K562 (cell line): Measurements from ENCODE around the gene CXCR6. TPM values are rescaled to one million over a fixed set of nuclear protein-coding genes. Genes with fewer than 3 reads are reported as not detected.
A peak's percentile ranks its signal among the peaks of the same experiment; 100 is the strongest.

Source experiments
- ATF4 ChIP-seq: fragments of 450-650 bp; formaldehyde crosslinking; IDR thresholded peaks from 2 replicates; pipeline ENCODE4 v1.4.0; 2022; ENCODE audit warnings: mild to moderate bottlenecking, moderate library complexity
- BACH1 ChIP-seq: fragments of 200-800 bp; sonication (Bioruptor generic); IDR thresholded peaks from 2 replicates; pipeline ENCODE4 v1.6.1; 2016; ENCODE audit warnings: missing genetic modification characterization, missing compliant biosample characterization
- CLOCK ChIP-seq: fragments of 250-450 bp; sonication (Bioruptor Pico); IDR thresholded peaks from 2 replicates; pipeline ENCODE4 v1.4.0; 2020; ENCODE audit warnings: mild to moderate bottlenecking, moderate library complexity, borderline replicate concordance
- EP300 ChIP-seq: IDR thresholded peaks from 2 replicates; pipeline ENCODE4 v1.6.1; 2012; ENCODE audit warnings: low read length, improper control_type of control experiment
- EWSR1 ChIP-seq: fragments of 450-650 bp; IDR thresholded peaks from 2 replicates; pipeline ENCODE4 v1.6.1; 2018; ENCODE audit warnings: borderline replicate concordance, mild to moderate bottlenecking, low read depth, moderate library complexity; ENCODE audit not compliant: partially characterized antibody
- GTF3C2 ChIP-seq: IDR thresholded peaks from 3 replicates; pipeline ENCODE4 v1.6.1; 2011; ENCODE audit warnings: borderline replicate concordance, mild to moderate bottlenecking, moderate library complexity; ENCODE audit not compliant: insufficient read length; ENCODE audit errors: extremely low read depth
- JUND ChIP-seq, 2 experiments: IDR thresholded peaks; 2 replicates in 1 of 2; 3 replicates in 1 of 2; pipeline ENCODE4 v1.6.1; 2011; ENCODE audit warnings: borderline replicate concordance in 2 of 2, low read depth in 2 of 2, low read length in 2 of 2, improper control_type of control experiment in 1 of 2, missing biosample characterization in 1 of 2, missing genetic modification characterization in 1 of 2, missing genetic modification reagents in 1 of 2
- MXD1 ChIP-seq: fragments of 250-450 bp; sonication (Bioruptor Pico); IDR thresholded peaks from 2 replicates; pipeline ENCODE4 v1.8.0; 2021; ENCODE audit warnings: borderline replicate concordance, mild to moderate bottlenecking, moderate library complexity; ENCODE audit not compliant: poor library complexity, severe bottlenecking
- NCOR1 ChIP-seq: fragments of 450-650 bp; IDR thresholded peaks from 2 replicates; pipeline ENCODE4 v1.6.1; 2016; ENCODE audit warnings: mild to moderate bottlenecking, moderate library complexity
- NFE2L1 ChIP-seq: fragments of 450-650 bp; IDR thresholded peaks from 2 replicates; pipeline ENCODE4 v1.6.1; 2016; ENCODE audit warnings: missing genetic modification characterization, low read depth, mild to moderate bottlenecking, missing compliant biosample characterization, moderate library complexity, borderline replicate concordance
- RBM22 ChIP-seq: fragments of 200-400 bp; formaldehyde crosslinking; IDR thresholded peaks from 2 replicates; pipeline ENCODE4 v1.6.1; 2018; ENCODE audit warnings: low read length, low read depth; ENCODE audit not compliant: poor library complexity, severe bottlenecking
- RNF2 ChIP-seq: sonication (generic); IDR thresholded peaks from 2 replicates; pipeline ENCODE4 v1.6.1; 2016
- SIRT6 ChIP-seq: IDR thresholded peaks from one replicate; pipeline ENCODE4 v1.6.1; 2012; ENCODE audit warnings: low read depth, mild to moderate bottlenecking, control low read depth, inconsistent platforms, low read length, moderate library complexity
- SNIP1 ChIP-seq: fragments of 450-650 bp; IDR thresholded peaks from 2 replicates; pipeline ENCODE4 v1.7.1; 2017; ENCODE audit warnings: low read depth, mild to moderate bottlenecking
- ZBTB34 ChIP-seq: fragments of 250-450 bp; sonication (Bioruptor Pico); IDR thresholded peaks from 2 replicates; pipeline ENCODE4 v1.8.0; 2021; ENCODE audit warnings: mild to moderate bottlenecking, moderate library complexity
- ZFP1 ChIP-seq: fragments of 450-650 bp; formaldehyde crosslinking; IDR thresholded peaks from 2 replicates; pipeline ENCODE4 v1.4.0; 2020; ENCODE audit warnings: mild to moderate bottlenecking, mixed read lengths
- ZNF121 ChIP-seq: sonication (generic); formaldehyde crosslinking; conservative IDR thresholded peaks from 2 replicates; pipeline ENCODE4 v1.8.0; 2022; ENCODE audit warnings: missing genetic modification reagents
- polyA plus RNA-seq, 8 experiments: library from polyadenylated mRNA; depleted of rRNA in 4 of 8; stranded (reverse) in 5 of 8; unstranded in 3 of 8; fragments of >200 nt; fragmentation: Nextera tagmentation in 2 of 8; fragmentation: Illumina TruSeq in 1 of 8; extraction: Ambion mirVana in 2 of 8; extraction: Trizol in 1 of 8; gene quantifications; 2 replicates each; pipeline versions ENCODE4 v1.2.1 to v1.2.3, GENCODE V29; 2011 to 2014; ENCODE audit warnings: inconsistent platforms in 1 of 8, missing spikeins in 1 of 8
- total RNA-seq, 7 experiments: library from RNA; depleted of rRNA in 6 of 7; stranded (reverse); fragments of >200 nt in 6 of 7; fragmentation: Illumina TruSeq in 2 of 7; extraction: Trizol in 2 of 7; gene quantifications; 2 replicates each; pipeline versions ENCODE4 v1.2.1 to v1.2.3, GENCODE V29; 2011 to 2021; ENCODE audit warnings: low replicate concordance in 1 of 7

Gene CXCR6
- total and polyA plus RNA-seq, 9 of the 15 experiments (the other 6 are each of a cell fraction or from before 2014, with no cell fraction given), result 0.28 TPM; not detected in 8

GRCh38 chr3:45995236-45996192 lies 52.2 kb downstream of the CXCR6 start, which contains the start of gene FYCO1 (continued):
- no peak for TF ChIP-seq SNIP1
- TF ChIP-seq GTF3C2, result no peak
- TF ChIP-seq BACH1 (tag), result no peak; the same call in 1 of the 2 replicates
- no peak for TF ChIP-seq NFE2L1 (tag)
- no peak for TF ChIP-seq EP300
- TF ChIP-seq JUND (IDR thresholded peaks at IDR 0.05; ENCODE audit: borderline replicate concordance, low read depth, low read length), result peak; percentile 68
- TF ChIP-seq JUND (tag; IDR thresholded peaks at IDR 0.05; ENCODE audit: borderline replicate concordance, low read depth, low read length), result peak; percentile 20; the same call in 1 of the 3 replicates
- no peak for TF ChIP-seq SIRT6
- no peak for TF ChIP-seq NCOR1
- TF ChIP-seq ATF4 (CRISPR knock-in tag), result no peak
- TF ChIP-seq RBM22, result no peak
- TF ChIP-seq CLOCK (CRISPR knock-in tag), result no peak
- no peak for TF ChIP-seq MXD1 (CRISPR knock-in tag)
- TF ChIP-seq ZNF121 (CRISPR knock-in tag), result no peak; the same call in 1 of the 2 replicates
- peak; percentile 74 for TF ChIP-seq RNF2
- TF ChIP-seq ZBTB34 (CRISPR knock-in tag), result no peak
- no peak for TF ChIP-seq EWSR1
- TF ChIP-seq ZFP1 (CRISPR knock-in tag), result no peak
